ENCODE results near the gene ALPK1. TPM values are rescaled to one million over a fixed set of nuclear protein-coding genes. Genes with fewer than 3 reads are reported as not detected.

ALPK1 gene
- total RNA-seq (2014; rRNA removed; shearing (Covaris generic)) (22.5 and 33.7 TPM in 2 replicates), total RNA-seq (2022) (51.1 and 73.0 TPM in 2 replicates), Bru-seq, nascent RNA (percentile 74 among the genes with signal in this experiment), BruChase-seq, experiment 1, labeled RNA remaining after a 6-hour chase (percentile 62 among the genes with signal in this experiment), BruChase-seq, experiment 2, labeled RNA remaining after a 2-hour chase (percentile 66 among the genes with signal in this experiment)
- long read RNA-seq, full-length matches to known transcripts: 14 of 58 reads
- long read RNA-seq, partial matches to known transcripts: 13 of 58 reads
- long read RNA-seq, other reads (novel, unspliced or antisense): 31 of 58 reads

- ChIA-PET POLR2A (interaction anchor here (0.6 to 4.3 kb wide), 6 partner anchors 10 to 345 kb away, joined by 3 to 45 read pairs (median 12); no protein-coding TSS in a partner anchor), CTCF (ENCODE audit: unreplicated experiment) (interaction anchor here (0.8 to 1.4 kb wide), 3 partner anchors 11 to 15 kb away, joined by 3 to 5 read pairs (median 4); no protein-coding TSS in a partner anchor)
- H3K4me1 ChIP-seq (ENCODE audit: insufficient read depth, low read length, poor library complexity, severe bottlenecking): peaks cover 33% of the 10 kb centered on the region
- TF ChIP-seq CTCF (conservative IDR thresholded peaks at IDR 0.05; ENCODE audit: low read length): no peak
- no peak for TF ChIP-seq EZH2phosphoT487 (IDR thresholded peaks at IDR 0.05; ENCODE audit: borderline replicate concordance, low read depth, low read length)
- peaks cover 29% of the 10 kb centered on the region; the same call in 1 of the 2 replicates for H3K79me2 ChIP-seq (ENCODE audit: insufficient read depth, low read depth, low read length)
- intact Hi-C loops (cut with micrococcal nuclease; ENCODE audit: unreplicated experiment): no loop called here
- no peaks in the 10 kb centered on the region for H3K36me3 ChIP-seq (ENCODE audit: insufficient read depth, low read length)
- no peaks in the 10 kb centered on the region; the same call in 1 of the 2 replicates for H3K9me3 ChIP-seq (ENCODE audit: low read length)
- peak within 1 kb of the TSS; percentile 88 for H3K4me2 ChIP-seq (ENCODE audit: low read length)
- H4K20me1 ChIP-seq (ENCODE audit: insufficient read depth, low read length): no peaks in the 10 kb centered on the region
- no TSS peak for BruUV-seq (replicated peaks)
- H3K9me2 ChIP-seq (ENCODE audit: insufficient read depth, low read length): no peaks in the 10 kb centered on the region
- H2AFZ ChIP-seq (ENCODE audit: low read length): peak within 1 kb of the TSS; percentile 100
- H3K27ac ChIP-seq (ENCODE audit: low read depth, low read length, poor library complexity, severe bottlenecking): peak within 1 kb of the TSS; percentile 62
- DNase-seq (ENCODE audit: low spot score): peak; percentile 81
- peak within 1 kb of the TSS; percentile 71 for H3K4me3 ChIP-seq (ENCODE audit: low read depth, low read length, poor library complexity, severe bottlenecking)
These were observed at the start of gene ALPK1 for GRCh38 chr4:112296949-112297880. Gene ALPK1 (plus strand): TSS chr4:112297369.

GRCh38 chr4:112251019-112251643 lies 46.0 kb upstream of the ALPK1 start:
- ChIA-PET POLR2A (interaction anchor here (1.1 to 1.5 kb wide), 4 partner anchors 8 to 13 kb away, joined by 3 to 5 read pairs (median 4); no protein-coding TSS in a partner anchor), CTCF (ENCODE audit: unreplicated experiment) (no interaction called here)
- Histone ChIP-seq H3K4me2 (ENCODE audit: low read length) (no peak overlapping the region), H3K36me3 (ENCODE audit: insufficient read depth, low read length) (peaks cover 7% of the 10 kb centered on the region), H3K27ac (ENCODE audit: low read depth, low read length, poor library complexity, severe bottlenecking) (no peak overlapping the region), H3K4me3 (ENCODE audit: low read depth, low read length, poor library complexity, severe bottlenecking) (no peak overlapping the region), H3K9me3 (ENCODE audit: low read length) (no peaks in the 10 kb centered on the region), H2AFZ (ENCODE audit: low read length) (no peak overlapping the region), H3K9me2 (ENCODE audit: insufficient read depth, low read length) (no peaks in the 10 kb centered on the region), H3K4me1 (ENCODE audit: insufficient read depth, low read length, poor library complexity, severe bottlenecking) (peaks cover 4% of the 10 kb centered on the region), H3K79me2 (ENCODE audit: insufficient read depth, low read depth, low read length) (no peaks in the 10 kb centered on the region), H4K20me1 (ENCODE audit: insufficient read depth, low read length) (no peaks in the 10 kb centered on the region)
- no peak for DNase-seq (ENCODE audit: low spot score)
- TF ChIP-seq CTCF (conservative IDR thresholded peaks at IDR 0.05; ENCODE audit: low read length): no peak
- no peak for TF ChIP-seq EZH2phosphoT487 (IDR thresholded peaks at IDR 0.05; ENCODE audit: borderline replicate concordance, low read depth, low read length)
- intact Hi-C loops (cut with micrococcal nuclease; ENCODE audit: unreplicated experiment): no loop called here
- no TSS peak for BruUV-seq (replicated peaks)
